Hematopoietic multipotent progenitor cell treated with erythropoietin and hydrocortisone succinate and interleukin-3 and kit ligand, for 4 days (in vitro differentiated cells): Measurements from ENCODE around the gene DDC.

ENCODE experiments used
- DNase-seq: peaks from one replicate; pipeline ENCODE4 v3.0.0-alpha.2; 2015

DDC gene

DNA sequence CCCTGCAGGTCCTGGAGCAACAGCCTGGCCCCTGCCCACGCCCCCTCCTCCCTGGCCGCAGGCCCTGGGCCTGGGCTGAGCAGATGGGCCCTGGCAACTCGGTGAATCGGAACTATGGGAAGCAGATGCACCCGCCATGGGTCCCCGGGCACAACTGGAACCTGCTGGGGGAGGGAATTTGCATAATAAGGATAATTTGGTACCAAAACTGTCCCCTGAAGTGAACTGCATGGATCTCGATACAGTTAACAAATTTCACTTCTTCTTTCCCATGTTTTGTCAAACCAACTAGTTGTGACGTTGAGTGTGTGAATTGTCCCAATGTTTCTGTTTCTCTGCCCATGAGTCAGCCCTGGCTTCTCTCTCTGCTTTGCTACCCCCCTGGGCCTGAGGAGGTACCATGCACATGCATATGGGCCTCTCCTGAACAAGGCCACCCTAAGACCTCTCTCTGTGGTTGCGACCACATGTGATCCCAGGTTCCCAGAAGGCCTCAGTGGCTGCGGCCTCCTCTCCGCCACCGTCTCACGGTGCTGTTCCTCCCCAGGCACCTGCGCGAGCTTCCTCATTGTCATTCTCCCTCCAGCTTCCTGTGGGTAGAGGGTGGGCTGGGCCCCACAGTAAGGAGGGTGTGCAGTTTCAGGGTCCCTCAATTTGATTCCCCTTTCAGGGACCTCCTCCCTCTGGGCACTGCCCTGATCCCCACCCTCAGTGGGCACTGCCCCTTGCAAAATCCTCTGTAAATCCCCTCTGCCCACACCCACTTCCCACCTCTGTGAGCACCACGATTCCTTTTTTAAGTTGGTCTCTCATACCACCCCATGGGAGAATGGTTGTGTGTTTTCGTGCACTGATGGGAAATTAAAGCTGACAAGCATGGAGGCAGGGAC is 155.1 kb downstream of the DDC start:
- peak; percentile 55 for DNase-seq
